ENCODE measurements around the gene ETV6.

DNA sequence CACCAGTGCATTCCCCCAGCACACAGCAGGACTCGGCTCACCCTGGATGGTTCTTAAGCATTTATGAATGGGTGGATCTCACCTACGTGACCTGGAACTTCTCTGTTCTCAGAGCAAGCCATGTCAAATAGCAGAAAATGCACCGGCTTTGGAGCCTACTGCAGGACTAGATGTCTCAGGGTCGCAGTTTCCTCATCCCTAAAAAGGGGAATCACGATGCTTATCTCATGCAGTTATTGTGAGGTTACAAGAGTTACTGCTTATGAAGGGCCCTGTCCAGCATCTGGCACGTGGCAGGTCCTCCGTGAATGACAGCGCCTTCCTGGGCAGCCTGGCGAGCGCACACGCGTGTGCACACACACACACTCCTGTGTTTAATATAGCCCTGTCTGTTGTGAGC, 128.5 kb downstream of the ETV6 start:
- no peak for TF ChIP-seq POLR2A (IDR thresholded peaks at IDR 0.05)
- TF ChIP-seq, protein P1, sequence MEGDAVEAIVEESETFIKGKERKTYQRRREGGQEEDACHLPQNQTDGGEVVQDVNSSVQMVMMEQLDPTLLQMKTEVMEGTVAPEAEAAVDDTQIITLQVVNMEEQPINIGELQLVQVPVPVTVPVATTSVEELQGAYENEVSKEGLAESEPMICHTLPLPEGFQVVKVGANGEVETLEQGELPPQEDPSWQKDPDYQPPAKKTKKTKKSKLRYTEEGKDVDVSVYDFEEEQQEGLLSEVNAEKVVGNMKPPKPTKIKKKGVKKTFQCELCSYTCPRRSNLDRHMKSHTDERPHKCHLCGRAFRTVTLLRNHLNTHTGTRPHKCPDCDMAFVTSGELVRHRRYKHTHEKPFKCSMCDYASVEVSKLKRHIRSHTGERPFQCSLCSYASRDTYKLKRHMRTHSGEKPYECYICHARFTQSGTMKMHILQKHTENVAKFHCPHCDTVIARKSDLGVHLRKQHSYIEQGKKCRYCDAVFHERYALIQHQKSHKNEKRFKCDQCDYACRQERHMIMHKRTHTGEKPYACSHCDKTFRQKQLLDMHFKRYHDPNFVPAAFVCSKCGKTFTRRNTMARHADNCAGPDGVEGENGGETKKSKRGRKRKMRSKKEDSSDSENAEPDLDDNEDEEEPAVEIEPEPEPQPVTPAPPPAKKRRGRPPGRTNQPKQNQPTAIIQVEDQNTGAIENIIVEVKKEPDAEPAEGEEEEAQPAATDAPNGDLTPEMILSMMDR (IDR thresholded peaks at IDR 0.05): no peak

All from lower leg skin (tissue), 3 donors.